Upper lobe of left lung (tissue), 6 donors: ENCODE measurements around the gene HIVEP3. TPM values are rescaled to one million over a fixed set of nuclear protein-coding genes. Genes with fewer than 3 reads are reported as not detected.

Experiments used
- ATAC-seq, 2 donors: fragments of 200-7000 bp; cut with Tn5 transposase; one replicate each; pipeline ENCODE4 v1.9.1; 2022; ENCODE audit warnings: mild to moderate bottlenecking in 2 of 2, moderate library complexity in 2 of 2; ENCODE audit not compliant: low FRiP score in 2 of 2
- DNase-seq, 2 donors: peaks; one replicate each; pipeline ENCODE4 v3.0.0-alpha.2; 2019 to 2020
- H3K27ac ChIP-seq, 4 donors: fragments of 200-600 bp; sonication (generic); one replicate each; pipeline ENCODE4 v1.5.1; 2016 to 2019
- H3K27me3 ChIP-seq, 4 donors: fragments of 200-600 bp; sonication (generic); one replicate each; pipeline ENCODE4 v1.5.1; 2017 to 2019
- H3K36me3 ChIP-seq, 4 donors: fragments of 200-600 bp; sonication (generic); one replicate each; pipeline ENCODE4 v1.5.1; 2016 to 2019
- H3K4me1 ChIP-seq, 4 donors: fragments of 200-600 bp; sonication (generic); one replicate each; pipeline ENCODE4 v1.5.1; 2018 to 2019
- H3K4me3 ChIP-seq, 4 donors: fragments of 200-600 bp; sonication (generic); one replicate each; pipeline ENCODE4 v1.5.1; 2017 to 2019; ENCODE audit warnings: mild to moderate bottlenecking in 2 of 4, moderate library complexity in 1 of 4
- H3K9me3 ChIP-seq, 4 donors: fragments of 200-600 bp; sonication (generic); one replicate each; pipeline ENCODE4 v1.5.1; 2018 to 2019
- EP300 ChIP-seq, 4 donors: sonication (generic); formaldehyde crosslinking; IDR thresholded peaks; one replicate each; pipeline ENCODE4 v1.5.1; 2017; ENCODE audit warnings: antibody characterized with exemption in 4 of 4, control low read depth in 2 of 4
- POLR2A ChIP-seq, 4 donors: fragments of 450-650 bp; IDR thresholded peaks; one replicate each; pipeline ENCODE4 v1.5.1; 2016 to 2017; ENCODE audit warnings: antibody characterized with exemption in 4 of 4, mild to moderate bottlenecking in 2 of 4
- POLR2AphosphoS5 ChIP-seq, 2 donors: sonication (generic); formaldehyde crosslinking; IDR thresholded peaks; one replicate each; pipeline ENCODE4 v1.5.1; 2017; ENCODE audit warnings: antibody characterized with exemption in 2 of 2
- WGBS, 2 donors: methylation state at CpG; one replicate each; pipeline ENCODE4 v1.1.5; 2017 to 2018; 5-methylcytosine and 5-hydroxymethylcytosine counted together
- total RNA-seq, 6 donors: library from RNA; depleted of rRNA in 4 of 6; stranded (reverse); fragments of >200 nt in 4 of 6; gene quantifications; one replicate each; pipeline versions ENCODE4 v1.1.0 to v1.2.1, GENCODE V29; 2016 to 2021
- TF ChIP-seq, protein P1 (sequence below), 6 experiments: fragments of 450-650 bp in 4 of 6; fragments of 200-600 bp in 2 of 6; sonication (generic) in 2 of 6; IDR thresholded peaks; one replicate each; pipeline ENCODE4 v1.5.1; 2016 to 2019; ENCODE audit warnings: antibody characterized with exemption in 6 of 6
- donor health status: DM: no; HTN: no; CAD: no; lungs with moderate emphysema.
- donor health status: DM: no; HTN: yes; CAD: no; lungs with severe emphysema.

Gene HIVEP3
- total RNA-seq, 6 donors from 2014 or later: 9.7 to 23.0 (median 11.6) TPM

DNA sequence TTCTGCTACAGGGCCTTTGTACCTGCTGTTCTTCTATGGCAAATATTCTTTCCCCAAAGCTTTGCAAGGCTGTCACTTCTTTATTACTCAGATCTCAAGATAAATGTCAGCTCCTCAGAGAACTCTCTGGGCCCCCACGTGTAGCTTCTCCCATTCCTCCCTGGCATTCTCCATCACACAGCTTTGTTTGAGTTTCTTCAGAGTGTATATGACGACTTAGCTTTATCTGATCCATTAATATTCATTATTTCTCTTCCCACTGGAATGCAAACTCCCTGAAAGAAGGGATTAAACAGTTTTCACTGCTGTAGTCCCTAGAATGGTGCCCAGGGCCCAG lies 259.6 kb downstream of the HIVEP3 start:
- H3K4me1 ChIP-seq: peaks cover 15 to 33% (median 23%) of the 10 kb centered on the region in 4 donors
- no peaks in the 10 kb centered on the region for H3K36me3 ChIP-seq
- H3K27ac ChIP-seq: no peak overlapping the region
- DNase-seq: no peak
- TF ChIP-seq POLR2AphosphoS5 (IDR thresholded peaks at IDR 0.05) (no peak), EP300 (IDR thresholded peaks at IDR 0.05) (no peak), POLR2A (IDR thresholded peaks at IDR 0.05) (no peak)
- TF ChIP-seq, protein P1, sequence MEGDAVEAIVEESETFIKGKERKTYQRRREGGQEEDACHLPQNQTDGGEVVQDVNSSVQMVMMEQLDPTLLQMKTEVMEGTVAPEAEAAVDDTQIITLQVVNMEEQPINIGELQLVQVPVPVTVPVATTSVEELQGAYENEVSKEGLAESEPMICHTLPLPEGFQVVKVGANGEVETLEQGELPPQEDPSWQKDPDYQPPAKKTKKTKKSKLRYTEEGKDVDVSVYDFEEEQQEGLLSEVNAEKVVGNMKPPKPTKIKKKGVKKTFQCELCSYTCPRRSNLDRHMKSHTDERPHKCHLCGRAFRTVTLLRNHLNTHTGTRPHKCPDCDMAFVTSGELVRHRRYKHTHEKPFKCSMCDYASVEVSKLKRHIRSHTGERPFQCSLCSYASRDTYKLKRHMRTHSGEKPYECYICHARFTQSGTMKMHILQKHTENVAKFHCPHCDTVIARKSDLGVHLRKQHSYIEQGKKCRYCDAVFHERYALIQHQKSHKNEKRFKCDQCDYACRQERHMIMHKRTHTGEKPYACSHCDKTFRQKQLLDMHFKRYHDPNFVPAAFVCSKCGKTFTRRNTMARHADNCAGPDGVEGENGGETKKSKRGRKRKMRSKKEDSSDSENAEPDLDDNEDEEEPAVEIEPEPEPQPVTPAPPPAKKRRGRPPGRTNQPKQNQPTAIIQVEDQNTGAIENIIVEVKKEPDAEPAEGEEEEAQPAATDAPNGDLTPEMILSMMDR (IDR thresholded peaks at IDR 0.05): no peak
- no peak for ATAC-seq
- no peaks in the 10 kb centered on the region for H3K9me3 ChIP-seq
- 78 to 95% methylated on average over 2 of the region's 2 CpGs for WGBS, 2 donors
- no peaks in the 10 kb centered on the region for H3K27me3 ChIP-seq
- H3K4me3 ChIP-seq: no peak overlapping the region

DNA sequence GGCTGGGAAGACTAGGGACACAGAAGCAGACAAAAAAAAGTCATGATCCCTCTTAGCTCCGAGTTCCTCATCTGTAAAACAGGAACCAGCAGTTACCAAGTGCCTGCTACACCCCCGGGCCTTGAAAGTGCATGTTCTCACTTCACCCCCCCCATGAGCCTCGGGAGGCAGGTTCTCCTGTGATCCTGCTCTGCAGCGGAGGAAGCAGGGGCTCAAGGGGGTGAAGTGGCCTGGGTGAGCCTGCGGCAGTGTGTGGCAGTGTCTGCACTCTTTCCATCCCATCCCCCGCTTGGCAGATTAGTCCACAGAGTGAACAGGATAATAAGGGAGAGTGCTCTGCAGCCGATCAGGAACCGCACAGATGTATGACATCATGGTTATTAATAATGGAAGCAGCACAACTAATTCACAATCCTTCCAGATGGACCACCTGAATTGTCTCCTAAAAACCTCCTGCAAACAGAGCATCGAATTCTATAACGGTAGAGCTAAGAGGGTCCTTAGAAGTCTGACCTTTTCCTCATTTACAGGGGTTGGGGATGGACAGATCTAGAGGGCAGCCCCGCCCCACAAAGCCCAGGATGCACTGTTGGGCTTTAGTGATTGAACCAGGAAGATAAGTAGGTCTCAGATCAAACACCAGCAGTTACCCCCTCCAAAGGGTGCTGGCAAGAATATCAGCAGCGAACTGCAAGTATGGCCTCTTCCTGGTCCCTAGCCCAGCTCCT lies 260.1 kb downstream of the HIVEP3 start:
- no peaks in the 10 kb centered on the region for H3K9me3 ChIP-seq
- ATAC-seq: peak in 1 of 2 donors; percentile 27
- WGBS, 2 donors: 82 to 85% methylated on average over 10 to 12 of the region's 12 CpGs
- H3K27me3 ChIP-seq: no peaks in the 10 kb centered on the region
- no peak overlapping the region for H3K27ac ChIP-seq
- TF ChIP-seq, protein P1 (IDR thresholded peaks at IDR 0.05): no peak
- no peak for TF ChIP-seq POLR2A (IDR thresholded peaks at IDR 0.05)
- TF ChIP-seq EP300 (IDR thresholded peaks at IDR 0.05): no peak
- no peak for TF ChIP-seq POLR2AphosphoS5 (IDR thresholded peaks at IDR 0.05)
- H3K36me3 ChIP-seq: no peaks in the 10 kb centered on the region
- DNase-seq: peak in 1 of 2 donors; percentile 50
- peaks cover 15 to 33% (median 23%) of the 10 kb centered on the region in 4 donors for H3K4me1 ChIP-seq
- no peak overlapping the region for H3K4me3 ChIP-seq

DNA sequence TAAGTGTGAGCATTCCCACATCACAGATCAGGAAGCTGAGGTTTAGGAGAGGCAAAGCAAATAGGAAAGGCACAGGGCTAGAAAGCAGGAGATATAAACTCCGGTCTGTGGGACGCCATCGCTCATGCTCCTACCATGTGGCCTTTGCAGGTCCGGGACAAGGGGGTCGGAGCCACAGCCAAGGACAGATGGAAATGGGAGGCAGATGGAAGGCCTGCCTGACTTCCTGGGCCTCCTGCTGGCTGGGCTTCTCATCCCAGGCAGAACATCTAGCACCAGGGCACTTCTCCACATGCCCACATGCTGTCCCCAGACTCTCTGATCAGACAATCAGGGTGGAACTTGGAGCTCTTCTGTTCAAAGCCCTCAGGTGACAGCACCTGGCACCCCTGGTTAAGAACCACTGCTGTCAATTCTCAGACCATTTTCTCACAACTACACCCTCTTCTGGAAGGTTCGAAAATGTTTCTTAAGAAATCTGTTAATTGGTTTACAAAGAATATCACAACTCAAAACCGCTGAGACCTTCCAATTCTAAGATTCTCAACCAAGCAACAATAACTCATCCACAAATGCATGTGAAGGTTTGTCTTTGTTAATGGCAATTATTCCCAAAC lies 260.9 kb downstream of the HIVEP3 start:
- no peaks in the 10 kb centered on the region for H3K9me3 ChIP-seq
- peaks cover 12 to 26% (median 17%) of the 10 kb centered on the region in 4 donors for H3K4me1 ChIP-seq
- DNase-seq (no peak), ATAC-seq (no peak)
- H3K36me3 ChIP-seq: no peaks in the 10 kb centered on the region
- no peak overlapping the region for H3K4me3 ChIP-seq
- TF ChIP-seq EP300 (IDR thresholded peaks at IDR 0.05): no peak
- no peak for TF ChIP-seq POLR2A (IDR thresholded peaks at IDR 0.05)
- TF ChIP-seq, protein P1 (IDR thresholded peaks at IDR 0.05): no peak
- no peak for TF ChIP-seq POLR2AphosphoS5 (IDR thresholded peaks at IDR 0.05)
- WGBS, 2 donors: 93 to 100% methylated on average over 7 of the region's 7 CpGs
- no peak overlapping the region for H3K27ac ChIP-seq
- H3K27me3 ChIP-seq: no peaks in the 10 kb centered on the region

DNA sequence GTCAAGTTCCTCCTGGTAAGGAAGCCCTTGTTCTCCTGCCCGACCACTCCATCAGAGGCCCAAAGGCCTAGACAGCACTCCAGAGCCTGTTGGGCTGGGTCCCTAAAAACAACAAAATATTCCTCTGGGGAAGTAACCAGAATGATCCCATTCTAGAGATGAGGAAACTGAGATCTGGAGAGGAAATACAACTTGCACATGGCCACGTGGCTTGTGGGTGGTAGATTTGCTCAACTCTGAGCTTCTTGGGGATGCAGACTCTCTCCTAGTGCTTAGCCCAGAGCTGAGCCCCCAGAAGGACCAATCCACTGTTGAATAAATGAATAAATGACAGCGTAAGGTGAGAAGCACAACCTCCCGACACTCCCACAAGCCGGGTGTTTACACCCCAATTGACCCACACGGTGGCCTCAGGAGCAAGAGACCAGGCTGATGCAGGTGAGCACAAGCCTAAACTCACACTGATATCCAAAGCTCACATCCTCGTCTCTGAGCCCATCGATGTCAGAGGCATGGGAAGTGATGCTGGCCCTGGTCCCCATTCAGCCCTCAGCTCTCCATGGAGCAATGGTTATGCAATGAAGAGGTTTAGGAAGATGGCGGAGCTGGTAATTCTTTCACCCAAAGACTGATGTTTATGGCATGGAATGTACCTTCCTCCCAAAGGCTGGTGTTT lies 261.8 kb downstream of the HIVEP3 start:
- ATAC-seq (no peak), DNase-seq (no peak)
- TF ChIP-seq POLR2AphosphoS5 (IDR thresholded peaks at IDR 0.05) (no peak), POLR2A (IDR thresholded peaks at IDR 0.05) (no peak), EP300 (IDR thresholded peaks at IDR 0.05) (no peak)
- TF ChIP-seq, protein P1 (IDR thresholded peaks at IDR 0.05): no peak
- Histone ChIP-seq H3K4me1 (peaks cover 11 to 22% (median 14%) of the 10 kb centered on the region in 4 donors), H3K4me3 (no peak overlapping the region), H3K27ac (no peak overlapping the region), H3K27me3 (no peaks in the 10 kb centered on the region), H3K36me3 (no peaks in the 10 kb centered on the region), H3K9me3 (no peaks in the 10 kb centered on the region)
- WGBS, 2 donors: 87 to 90% methylated on average over 6 to 9 of the region's 9 CpGs
